Esophagus (tissue), 2 donors: ENCODE measurements around the gene NRCAM. TPM values are rescaled to one million over a fixed set of nuclear protein-coding genes. Genes with fewer than 3 reads are reported as not detected.
"Not testable (repeated sequence)": the region's sequence is repeated elsewhere in the genome, so short reads cannot be mapped to it uniquely, and the experiment has no call there.

Experiments
- H3K27ac ChIP-seq, 2 donors: one replicate each; pipeline ENCODE4 v1.5.1; 2013; ENCODE audit warnings: low read depth in 2 of 2, mild to moderate bottlenecking in 2 of 2, inconsistent platforms in 1 of 2, low read length in 1 of 2, moderate library complexity in 1 of 2
- H3K27me3 ChIP-seq, 2 donors: one replicate each; pipeline ENCODE4 v1.6.1; 2013; ENCODE audit warnings: low read length in 2 of 2, control low read depth in 1 of 2, mild to moderate bottlenecking in 1 of 2; ENCODE audit not compliant: insufficient read depth in 2 of 2, control insufficient read depth in 1 of 2
- H3K36me3 ChIP-seq, 2 donors: one replicate each; pipeline ENCODE4 v1.6.1; 2013; ENCODE audit warnings: low read length in 1 of 2; ENCODE audit not compliant: control insufficient read depth in 2 of 2, insufficient read depth in 2 of 2
- H3K4me1 ChIP-seq, 2 donors: one replicate each; pipeline ENCODE4 v1.6.1; 2013; ENCODE audit warnings: low read length in 1 of 2; ENCODE audit not compliant: control insufficient read depth in 2 of 2, insufficient read depth in 2 of 2
- H3K4me3 ChIP-seq, 2 donors: one replicate each; pipeline ENCODE4 v1.5.1; 2013; ENCODE audit warnings: low read length in 2 of 2, mild to moderate bottlenecking in 2 of 2, low read depth in 1 of 2, moderate library complexity in 1 of 2
- H3K9me3 ChIP-seq, 2 donors: one replicate each; pipeline ENCODE4 v1.6.1; 2013; ENCODE audit warnings: mild to moderate bottlenecking in 2 of 2, low read depth in 1 of 2, low read length in 1 of 2, moderate library complexity in 1 of 2; ENCODE audit not compliant: control insufficient read depth in 2 of 2, insufficient read depth in 1 of 2
- WGBS, 2 donors: extraction: QIAGEN DNeasy Blood & Tissue Kit; methylation state at CpG; one replicate each; pipeline ENCODE4 v1.1.7; 2013; 5-methylcytosine and 5-hydroxymethylcytosine counted together
- polyA plus RNA-seq, 2 donors: library from polyadenylated mRNA; stranded (reverse); fragments of 200-250 nt; gene quantifications; one replicate each; pipeline ENCODE4 v1.2.3, GENCODE V29; 2013
- donor health status: healthy with polysubstance abuse.
- donor health status: Bipolar disorder and iron deficiency.

The NRCAM gene
- polyA plus RNA-seq, 2 donors: 0.35 to 0.96 TPM

GRCh38 chr7:108486291-108486966, 30.2 kb upstream of the NRCAM start:
- H3K36me3 ChIP-seq: no peaks in the 10 kb centered on the region
- no peaks in the 10 kb centered on the region for H3K4me1 ChIP-seq
- no peak overlapping the region for H3K4me3 ChIP-seq
- H3K27me3 ChIP-seq: no peaks in the 10 kb centered on the region
- WGBS, 2 donors: 80 to 81% methylated on average over 5 of the region's 5 CpGs
- H3K9me3 ChIP-seq: no peaks in the 10 kb centered on the region
- no peak overlapping the region for H3K27ac ChIP-seq

DNA sequence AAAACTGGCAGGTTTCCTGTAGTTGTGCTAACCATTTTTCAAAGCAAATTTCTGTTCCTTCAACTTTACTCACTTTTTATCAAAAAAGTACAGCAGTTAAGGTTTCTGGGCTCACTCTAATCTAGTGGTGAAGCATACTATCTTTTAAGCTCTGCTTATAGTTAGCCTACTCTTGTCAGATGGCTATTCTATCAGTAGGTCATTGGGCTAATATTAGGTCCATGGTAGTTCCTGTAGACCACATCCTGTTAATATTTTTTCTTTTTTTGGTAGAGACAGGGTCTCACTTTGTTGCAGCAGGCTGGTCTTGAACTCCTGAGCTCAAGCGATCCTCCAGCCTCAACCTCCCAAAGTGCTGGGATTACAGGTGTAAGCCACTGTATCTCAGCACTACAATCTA, 27.9 kb upstream of the NRCAM start:
- no peaks in the 10 kb centered on the region for H3K27me3 ChIP-seq
- no peak overlapping the region for H3K27ac ChIP-seq
- no peaks in the 10 kb centered on the region for H3K36me3 ChIP-seq
- H3K9me3 ChIP-seq: no peaks in the 10 kb centered on the region
- H3K4me1 ChIP-seq: no peaks in the 10 kb centered on the region
- no peak overlapping the region for H3K4me3 ChIP-seq
- 72 to 83% methylated on average over 1 of the region's 1 CpG for WGBS, 2 donors

- no peaks in the 10 kb centered on the region for H3K9me3 ChIP-seq
- WGBS, 2 donors: 95 to 97% methylated on average over 5 of the region's 5 CpGs
- H3K4me3 ChIP-seq: no peak overlapping the region
- no peaks in the 10 kb centered on the region for H3K36me3 ChIP-seq
- H3K4me1 ChIP-seq: no peaks in the 10 kb centered on the region
- no peak overlapping the region for H3K27ac ChIP-seq
- no peaks in the 10 kb centered on the region for H3K27me3 ChIP-seq
Measured at GRCh38 chr7:108480311-108480710, 24.1 kb upstream of the NRCAM start.

- H3K27ac ChIP-seq: no peak overlapping the region
- no peaks in the 10 kb centered on the region for H3K9me3 ChIP-seq
- WGBS, 2 donors: 98 to 99% methylated on average over 2 of the region's 2 CpGs
- peaks cover 0 to 2% of the 10 kb centered on the region in 2 donors for H3K36me3 ChIP-seq
- H3K4me1 ChIP-seq: no peaks in the 10 kb centered on the region
- no peaks in the 10 kb centered on the region for H3K27me3 ChIP-seq
- H3K4me3 ChIP-seq: no peak overlapping the region
Measured at GRCh38 chr7:108479751-108480150, 23.5 kb upstream of the NRCAM start.

DNA sequence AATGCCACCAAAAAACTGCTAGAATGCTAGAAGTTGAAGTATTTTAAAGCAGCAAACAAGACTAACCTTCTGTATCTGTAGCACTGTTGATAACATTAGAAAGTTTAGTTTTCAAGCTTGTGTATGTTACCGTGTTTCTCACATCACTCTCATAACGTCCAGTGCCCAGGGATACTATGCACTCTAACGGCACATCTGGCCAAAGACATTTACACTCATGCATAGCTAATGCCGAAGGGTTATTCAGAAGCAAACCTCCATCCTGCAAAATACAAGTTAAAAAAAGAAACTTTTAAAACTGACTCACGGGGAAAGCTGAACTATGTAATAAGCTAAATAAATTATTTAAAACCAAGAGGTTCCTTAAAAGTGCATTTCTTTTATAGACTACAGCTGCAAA, 22.9 kb upstream of the NRCAM start:
- no peak overlapping the region for H3K27ac ChIP-seq
- H3K4me3 ChIP-seq: no peak overlapping the region
- WGBS, 2 donors: 93% methylated on average over 5 of the region's 5 CpGs
- H3K27me3 ChIP-seq: no peaks in the 10 kb centered on the region
- peaks cover 0 to 3% of the 10 kb centered on the region in 2 donors for H3K36me3 ChIP-seq
- H3K4me1 ChIP-seq: no peaks in the 10 kb centered on the region
- no peaks in the 10 kb centered on the region for H3K9me3 ChIP-seq

DNA sequence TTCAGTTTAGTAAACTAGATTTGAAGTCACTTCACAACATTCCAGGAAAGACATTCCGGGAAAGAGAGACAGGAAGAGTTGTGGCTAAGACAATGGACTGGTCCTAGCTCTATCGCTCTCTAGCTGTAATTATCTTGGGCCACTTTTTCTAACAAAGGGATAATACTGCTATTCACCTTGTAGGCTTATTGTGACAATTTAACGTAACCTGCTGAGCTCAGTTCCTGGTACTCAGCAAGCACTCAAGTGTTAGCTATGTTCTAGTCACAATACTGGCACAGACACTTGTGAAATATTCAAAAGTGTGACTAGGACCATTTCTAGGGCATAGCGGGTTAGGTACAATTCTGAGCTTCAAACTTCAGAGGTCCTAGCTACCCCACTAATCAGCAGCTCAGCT, 12.0 kb upstream of the NRCAM start:
- H3K36me3 ChIP-seq: no peaks in the 10 kb centered on the region
- WGBS, 2 donors: 74 to 75% methylated on average over 4 of the region's 4 CpGs
- no peaks in the 10 kb centered on the region for H3K9me3 ChIP-seq
- H3K4me3 ChIP-seq: no peak overlapping the region
- no peak overlapping the region for H3K27ac ChIP-seq
- no peaks in the 10 kb centered on the region for H3K27me3 ChIP-seq
- no peaks in the 10 kb centered on the region for H3K4me1 ChIP-seq

GRCh38 chr7:108467391-108467790, 11.2 kb upstream of the NRCAM start:
- no peaks in the 10 kb centered on the region for H3K36me3 ChIP-seq
- no peak overlapping the region for H3K27ac ChIP-seq
- 33 to 36% methylated on average over 2 of the region's 2 CpGs for WGBS, 2 donors
- no peaks in the 10 kb centered on the region for H3K4me1 ChIP-seq
- no peaks in the 10 kb centered on the region for H3K27me3 ChIP-seq
- no peak overlapping the region for H3K4me3 ChIP-seq
- H3K9me3 ChIP-seq: no peaks in the 10 kb centered on the region

GRCh38 chr7:108466322-108466721, 10.1 kb upstream of the NRCAM start:
- not testable (repeated sequence) for H3K4me3 ChIP-seq, H3K27me3 ChIP-seq, H3K4me1 ChIP-seq, H3K27ac ChIP-seq, H3K36me3 ChIP-seq, H3K9me3 ChIP-seq
- WGBS, 2 donors: 73 to 89% methylated on average over 2 of the region's 2 CpGs

- WGBS, 2 donors: 94 to 97% methylated on average over 2 of the region's 2 CpGs
- Histone ChIP-seq H3K27ac (no peak overlapping the region), H3K36me3 (no peaks in the 10 kb centered on the region), H3K27me3 (no peaks in the 10 kb centered on the region), H3K4me1 (no peaks in the 10 kb centered on the region), H3K9me3 (no peaks in the 10 kb centered on the region), H3K4me3 (no peak overlapping the region)
Measured at GRCh38 chr7:108464743-108465142, 8.5 kb upstream of the NRCAM start.

GRCh38 chr7:108463613-108464012, 7.4 kb upstream of the NRCAM start:
- Histone ChIP-seq H3K36me3 (no peaks in the 10 kb centered on the region), H3K4me3 (no peak overlapping the region), H3K9me3 (no peaks in the 10 kb centered on the region), H3K27ac (no peak overlapping the region), H3K4me1 (no peaks in the 10 kb centered on the region), H3K27me3 (no peaks in the 10 kb centered on the region)
- 51 to 53% methylated on average over 2 of the region's 2 CpGs for WGBS, 2 donors
